ENCODE data around the gene PHKA1. TPM values are rescaled to one million over a fixed set of nuclear protein-coding genes. Genes with fewer than 3 reads are reported as not detected.
A peak's percentile ranks its signal among the peaks of the same experiment; 100 is the strongest.
"Not testable (repeated sequence)": the region's sequence is repeated elsewhere in the genome, so short reads cannot be mapped to it uniquely, and the experiment has no call there.

Gene PHKA1
- total RNA-seq, 2 donors from 2014 or later = 4.2 to 9.9 TPM

GRCh38 chrX:72635930-72636329 lies 78.2 kb downstream of the PHKA1 start:
- Mint-ChIP-seq H3K27me3 (peaks cover 3% of the 10 kb centered on the region), H3K27ac (no peak overlapping the region), H3K4me3 (no peak overlapping the region), H3K4me1 (no peaks in the 10 kb centered on the region), H3K9me3 (no peaks in the 10 kb centered on the region), H3K36me3 (ENCODE audit: low read depth) (no peaks in the 10 kb centered on the region)
- ATAC-seq (replicated peaks) = no peak

- no peak for ATAC-seq (replicated peaks)
- Mint-ChIP-seq H3K9me3 (no peaks in the 10 kb centered on the region), H3K36me3 (ENCODE audit: low read depth) (no peaks in the 10 kb centered on the region), H3K4me1 (no peaks in the 10 kb centered on the region), H3K4me3 (no peak overlapping the region), H3K27me3 (peaks cover 3% of the 10 kb centered on the region), H3K27ac (no peak overlapping the region)
Measured at GRCh38 chrX:72634331-72634730, 79.8 kb downstream of the PHKA1 start.

- peaks cover 1% of the 10 kb centered on the region for H3K27me3 Mint-ChIP-seq
- no peak overlapping the region for H3K27ac Mint-ChIP-seq
- H3K4me3 Mint-ChIP-seq = no peak overlapping the region
- ATAC-seq (replicated peaks) = no peak
- H3K36me3 Mint-ChIP-seq (ENCODE audit: low read depth) = no peaks in the 10 kb centered on the region
- no peaks in the 10 kb centered on the region for H3K9me3 Mint-ChIP-seq
- no peaks in the 10 kb centered on the region for H3K4me1 Mint-ChIP-seq
Measured at GRCh38 chrX:72630185-72630584, 83.9 kb downstream of the PHKA1 start.

- peaks cover 3% of the 10 kb centered on the region for H3K9me3 Mint-ChIP-seq
- H3K27me3 Mint-ChIP-seq = peaks cover 3% of the 10 kb centered on the region
- ATAC-seq (replicated peaks) = no peak
- H3K27ac Mint-ChIP-seq = no peak overlapping the region
- H3K36me3 Mint-ChIP-seq (ENCODE audit: low read depth) = no peaks in the 10 kb centered on the region
- H3K4me3 Mint-ChIP-seq = no peak overlapping the region
- H3K4me1 Mint-ChIP-seq = peaks cover 15% of the 10 kb centered on the region
Measured at GRCh38 chrX:72624194-72624593, 89.9 kb downstream of the PHKA1 start.

- Mint-ChIP-seq H3K36me3 (ENCODE audit: low read depth) (no peaks in the 10 kb centered on the region), H3K27me3 (peaks cover 3% of the 10 kb centered on the region), H3K4me1 (peaks cover 15% of the 10 kb centered on the region), H3K9me3 (peaks cover 3% of the 10 kb centered on the region), H3K4me3 (peak overlapping the region; percentile 79), H3K27ac (peak overlapping the region; percentile 99)
- ATAC-seq (replicated peaks) = peak; percentile 90
Measured at GRCh38 chrX:72621625-72622485, 92.3 kb downstream of the PHKA1 start.

- H3K27ac Mint-ChIP-seq = peak overlapping the region; percentile 99
- H3K27me3 Mint-ChIP-seq = peaks cover 3% of the 10 kb centered on the region
- peak overlapping the region; percentile 79 for H3K4me3 Mint-ChIP-seq
- peaks cover 3% of the 10 kb centered on the region for H3K9me3 Mint-ChIP-seq
- H3K4me1 Mint-ChIP-seq = peaks cover 15% of the 10 kb centered on the region
- no peaks in the 10 kb centered on the region for H3K36me3 Mint-ChIP-seq (ENCODE audit: low read depth)
- ATAC-seq (replicated peaks) = peak; percentile 57
Measured at GRCh38 chrX:72621163-72621562, 92.9 kb downstream of the PHKA1 start.

GRCh38 chrX:72620550-72621145 lies 93.5 kb downstream of the PHKA1 start:
- H3K27me3 Mint-ChIP-seq = peaks cover 3% of the 10 kb centered on the region
- peak; percentile 77 for ATAC-seq (replicated peaks)
- peak overlapping the region; percentile 99 for H3K27ac Mint-ChIP-seq
- H3K4me3 Mint-ChIP-seq = peak overlapping the region; percentile 79
- H3K36me3 Mint-ChIP-seq (ENCODE audit: low read depth) = no peaks in the 10 kb centered on the region
- H3K4me1 Mint-ChIP-seq = peaks cover 15% of the 10 kb centered on the region
- peaks cover 3% of the 10 kb centered on the region for H3K9me3 Mint-ChIP-seq

GRCh38 chrX:72609313-72609712 lies 104.8 kb downstream of the PHKA1 start:
- Mint-ChIP-seq H3K4me1 (peaks cover 5% of the 10 kb centered on the region), H3K9me3 (no peaks in the 10 kb centered on the region), H3K36me3 (ENCODE audit: low read depth) (no peaks in the 10 kb centered on the region), H3K27ac (no peak overlapping the region), H3K4me3 (no peak overlapping the region), H3K27me3 (peaks cover 3% of the 10 kb centered on the region)
- no peak for ATAC-seq (replicated peaks)

- Mint-ChIP-seq H3K36me3 (ENCODE audit: low read depth) (no peaks in the 10 kb centered on the region), H3K9me3 (no peaks in the 10 kb centered on the region), H3K4me1 (peaks cover 5% of the 10 kb centered on the region), H3K27me3 (no peaks in the 10 kb centered on the region), H3K27ac (peak overlapping the region; percentile 50), H3K4me3 (peak overlapping the region; percentile 20)
- peak; percentile 85 for ATAC-seq (replicated peaks)
Measured at GRCh38 chrX:72604705-72605104, 109.4 kb downstream of the PHKA1 start.

GRCh38 chrX:72604112-72604511 lies 110.0 kb downstream of the PHKA1 start:
- Mint-ChIP-seq H3K36me3 (ENCODE audit: low read depth) (no peaks in the 10 kb centered on the region), H3K4me1 (peaks cover 5% of the 10 kb centered on the region), H3K27ac (peak overlapping the region; percentile 50), H3K4me3 (peak overlapping the region; percentile 20), H3K27me3 (no peaks in the 10 kb centered on the region), H3K9me3 (no peaks in the 10 kb centered on the region)
- ATAC-seq (replicated peaks) = peak; percentile 75

GRCh38 chrX:72591038-72591437 lies 123.1 kb downstream of the PHKA1 start:
- not testable (repeated sequence) for H3K27me3 Mint-ChIP-seq; H3K4me1 Mint-ChIP-seq; H3K36me3 Mint-ChIP-seq (ENCODE audit: low read depth); H3K4me3 Mint-ChIP-seq; H3K9me3 Mint-ChIP-seq; H3K27ac Mint-ChIP-seq; ATAC-seq (replicated peaks)

GRCh38 chrX:72584163-72584562 lies 129.9 kb downstream of the PHKA1 start:
- ATAC-seq (replicated peaks) = no peak
- no peaks in the 10 kb centered on the region for H3K4me1 Mint-ChIP-seq
- H3K9me3 Mint-ChIP-seq = no peaks in the 10 kb centered on the region
- H3K27me3 Mint-ChIP-seq = no peaks in the 10 kb centered on the region
- no peak overlapping the region for H3K27ac Mint-ChIP-seq
- H3K36me3 Mint-ChIP-seq (ENCODE audit: low read depth) = no peaks in the 10 kb centered on the region
- H3K4me3 Mint-ChIP-seq = no peak overlapping the region

- Mint-ChIP-seq H3K27me3 (no peaks in the 10 kb centered on the region), H3K4me1 (no peaks in the 10 kb centered on the region), H3K4me3 (no peak overlapping the region), H3K36me3 (ENCODE audit: low read depth) (peaks cover 4% of the 10 kb centered on the region), H3K27ac (no peak overlapping the region), H3K9me3 (no peaks in the 10 kb centered on the region)
- no peak for ATAC-seq (replicated peaks)
Measured at GRCh38 chrX:72576141-72576894, 137.8 kb downstream of the PHKA1 start.

- ATAC-seq (replicated peaks) = peak; percentile 3
- Mint-ChIP-seq H3K27me3 (no peaks in the 10 kb centered on the region), H3K4me3 (peak overlapping the region; percentile 94), H3K27ac (peak overlapping the region; percentile 97), H3K4me1 (no peaks in the 10 kb centered on the region), H3K9me3 (no peaks in the 10 kb centered on the region), H3K36me3 (ENCODE audit: low read depth) (peaks cover 22% of the 10 kb centered on the region)
Measured at GRCh38 chrX:72573158-72573511, 141.0 kb downstream of the PHKA1 start.
